ENCODE measurements around the gene SPIN1. TPM values are rescaled to one million over a fixed set of nuclear protein-coding genes. Genes with fewer than 3 reads are reported as not detected.
"Not testable (repeated sequence)": the region's sequence is repeated elsewhere in the genome, so short reads cannot be mapped to it uniquely, and the experiment has no call there.

SPIN1 gene
- polyA plus RNA-seq (2012; ENCODE audit: insufficient read depth, insufficient read length, low read depth) = 33.3 TPM

DNA sequence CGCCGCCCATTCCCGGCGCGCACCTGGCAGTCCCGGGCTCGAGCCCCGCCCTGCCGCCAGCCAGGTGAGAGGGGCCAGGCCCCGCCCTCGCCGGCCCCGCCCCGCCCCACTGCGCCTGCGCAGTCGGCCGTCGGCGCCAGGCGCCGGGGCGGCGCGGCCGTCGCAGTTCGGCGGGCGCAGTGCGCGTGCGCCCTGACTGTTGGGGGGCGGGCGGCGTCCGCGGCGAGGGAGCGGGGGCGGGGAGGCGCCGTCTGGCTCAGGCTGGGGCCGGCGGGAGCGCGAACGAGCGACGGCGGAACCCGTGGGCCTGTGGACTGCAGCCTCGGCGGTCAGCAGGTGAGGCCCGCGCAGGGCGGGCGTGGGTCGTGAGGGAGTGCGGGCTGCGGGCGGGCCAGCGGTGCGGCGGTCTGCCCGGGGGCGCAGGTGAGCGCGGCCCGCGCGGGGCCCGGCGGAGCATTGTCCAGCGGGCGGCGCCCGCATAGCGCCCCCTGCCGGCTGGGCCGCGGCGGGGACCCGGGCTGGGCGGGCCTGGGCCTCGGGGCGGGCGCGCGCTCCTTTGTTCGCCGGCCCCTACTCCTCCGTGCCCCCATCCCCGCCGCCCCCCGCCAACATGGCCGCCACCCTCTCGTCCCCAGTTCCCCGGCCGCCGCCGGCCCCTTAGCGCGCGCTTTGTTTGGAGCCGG is at the start of gene SPIN1:
Gene SPIN1 (plus strand): TSS at position 242 of the 683 bp plus-strand sequence. CDS start 38,096 bp downstream, outside the sequence.
- TF ChIP-seq, protein P1, sequence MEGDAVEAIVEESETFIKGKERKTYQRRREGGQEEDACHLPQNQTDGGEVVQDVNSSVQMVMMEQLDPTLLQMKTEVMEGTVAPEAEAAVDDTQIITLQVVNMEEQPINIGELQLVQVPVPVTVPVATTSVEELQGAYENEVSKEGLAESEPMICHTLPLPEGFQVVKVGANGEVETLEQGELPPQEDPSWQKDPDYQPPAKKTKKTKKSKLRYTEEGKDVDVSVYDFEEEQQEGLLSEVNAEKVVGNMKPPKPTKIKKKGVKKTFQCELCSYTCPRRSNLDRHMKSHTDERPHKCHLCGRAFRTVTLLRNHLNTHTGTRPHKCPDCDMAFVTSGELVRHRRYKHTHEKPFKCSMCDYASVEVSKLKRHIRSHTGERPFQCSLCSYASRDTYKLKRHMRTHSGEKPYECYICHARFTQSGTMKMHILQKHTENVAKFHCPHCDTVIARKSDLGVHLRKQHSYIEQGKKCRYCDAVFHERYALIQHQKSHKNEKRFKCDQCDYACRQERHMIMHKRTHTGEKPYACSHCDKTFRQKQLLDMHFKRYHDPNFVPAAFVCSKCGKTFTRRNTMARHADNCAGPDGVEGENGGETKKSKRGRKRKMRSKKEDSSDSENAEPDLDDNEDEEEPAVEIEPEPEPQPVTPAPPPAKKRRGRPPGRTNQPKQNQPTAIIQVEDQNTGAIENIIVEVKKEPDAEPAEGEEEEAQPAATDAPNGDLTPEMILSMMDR (IDR thresholded peaks at IDR 0.05; ENCODE audit: low read depth, low read length) = no peak; the same call in 1 of the 2 replicates
- peak; percentile 86 for DNase-seq
- no peaks in the 10 kb centered on the region for H3K4me1 ChIP-seq

DNA sequence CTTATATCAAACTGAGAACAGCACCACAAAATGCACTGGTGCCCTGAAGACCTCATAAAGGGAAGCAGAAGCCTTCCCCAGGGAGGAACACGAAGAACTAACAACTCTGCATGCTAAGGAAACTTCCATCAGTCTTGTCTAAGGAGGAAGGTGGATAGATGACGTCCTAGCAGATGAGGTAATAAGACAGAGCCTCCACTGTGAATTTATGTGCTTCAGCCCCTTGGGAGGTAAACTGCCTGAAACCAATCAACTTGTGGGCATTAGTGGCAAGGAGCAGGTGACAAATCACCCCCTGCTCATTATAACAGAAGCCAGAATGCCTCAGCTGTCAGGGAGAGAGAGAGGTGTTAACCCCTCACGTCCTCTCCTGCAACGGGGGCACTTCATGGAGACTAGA is 48.9 kb upstream of the SPIN1 start:
- Histone ChIP-seq H3K27me3 (no peaks in the 10 kb centered on the region), H3K36me3 (no peaks in the 10 kb centered on the region), H3K9me3 (no peaks in the 10 kb centered on the region), H3K4me3 (ENCODE audit: low read depth, low read length) (no peak overlapping the region), H3K4me1 (no peaks in the 10 kb centered on the region)
- TF ChIP-seq, protein P1 (IDR thresholded peaks at IDR 0.05; ENCODE audit: low read depth, low read length) = no peak
- DNase-seq = no peak

More for the DNA sequence above, at the start of gene SPIN1:
- no peaks in the 10 kb centered on the region for H3K9me3 ChIP-seq
- H3K4me3 ChIP-seq (ENCODE audit: low read depth, low read length) = peak within 1 kb of the TSS; percentile 77
- H3K36me3 ChIP-seq = no peaks in the 10 kb centered on the region
- H3K27me3 ChIP-seq = no peaks in the 10 kb centered on the region

DNA sequence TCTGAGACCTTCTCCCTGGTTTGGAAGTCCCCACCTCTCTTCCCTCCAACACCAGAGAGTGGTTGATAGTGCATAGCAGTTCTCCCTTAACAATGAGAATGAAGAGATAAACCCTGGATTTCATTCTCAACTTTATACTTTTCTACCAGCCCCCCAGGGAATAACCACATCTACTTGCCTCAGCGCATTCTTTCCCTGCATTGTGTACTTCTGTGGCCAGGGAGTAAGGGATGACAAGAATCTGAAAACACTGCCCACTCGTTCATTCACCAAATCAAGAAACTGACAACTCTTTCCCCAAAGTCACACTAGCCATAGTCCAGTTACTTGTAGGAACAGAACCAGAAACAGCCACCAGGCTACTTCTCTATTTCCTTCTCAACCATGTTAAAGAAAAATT is 46.0 kb upstream of the SPIN1 start:
- Histone ChIP-seq H3K9me3 (no peaks in the 10 kb centered on the region), H3K4me3 (ENCODE audit: low read depth, low read length) (no peak overlapping the region), H3K36me3 (no peaks in the 10 kb centered on the region), H3K4me1 (no peaks in the 10 kb centered on the region), H3K27me3 (no peaks in the 10 kb centered on the region)
- TF ChIP-seq, protein P1 (IDR thresholded peaks at IDR 0.05; ENCODE audit: low read depth, low read length) = no peak
- no peak for DNase-seq

DNA sequence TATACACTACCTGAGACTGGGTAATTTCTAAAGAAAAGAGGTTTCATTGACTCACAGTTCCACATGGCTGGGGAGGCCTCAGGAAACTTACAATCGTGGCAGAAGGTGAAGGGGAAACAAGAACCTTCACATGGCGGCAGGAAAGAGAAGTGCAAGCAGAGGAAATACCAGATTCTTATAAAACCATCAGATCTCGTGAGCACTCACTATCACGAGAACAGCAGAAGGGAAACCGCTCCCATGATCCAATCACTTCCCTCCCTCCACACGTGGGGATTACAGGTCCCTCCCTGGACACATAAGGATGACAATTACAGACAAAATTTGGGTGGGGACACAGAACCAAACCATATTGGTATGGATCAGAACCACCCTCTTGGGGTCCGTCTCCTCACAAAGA is 44.2 kb upstream of the SPIN1 start:
- Histone ChIP-seq H3K36me3 (no peaks in the 10 kb centered on the region), H3K27me3 (no peaks in the 10 kb centered on the region), H3K9me3 (no peaks in the 10 kb centered on the region), H3K4me3 (ENCODE audit: low read depth, low read length) (no peak overlapping the region), H3K4me1 (no peaks in the 10 kb centered on the region)
- TF ChIP-seq, protein P1 (IDR thresholded peaks at IDR 0.05; ENCODE audit: low read depth, low read length) = no peak
- no peak for DNase-seq

DNA sequence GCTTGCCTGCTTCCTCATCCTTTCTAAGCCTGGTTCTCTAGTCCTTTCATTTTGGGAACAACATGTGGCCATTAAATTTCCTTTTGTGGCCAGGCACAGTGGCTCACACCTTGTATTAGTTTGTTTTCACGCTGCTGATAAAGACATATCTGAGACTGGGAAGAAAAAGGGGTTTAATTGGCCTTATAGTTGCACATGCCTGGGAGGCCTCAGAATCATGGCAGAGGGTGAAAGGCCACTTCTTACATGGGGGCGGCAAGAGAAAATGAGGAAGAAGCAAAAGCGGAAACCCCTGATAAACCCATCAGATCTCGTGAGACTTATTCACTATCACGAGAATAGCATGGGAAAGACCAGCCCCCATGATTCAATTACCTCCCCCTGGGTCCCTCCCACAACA is 37.9 kb upstream of the SPIN1 start:
- not testable (repeated sequence) for H3K27me3 ChIP-seq; H3K9me3 ChIP-seq; H3K4me3 ChIP-seq (ENCODE audit: low read depth, low read length); H3K4me1 ChIP-seq; DNase-seq; H3K36me3 ChIP-seq

DNA sequence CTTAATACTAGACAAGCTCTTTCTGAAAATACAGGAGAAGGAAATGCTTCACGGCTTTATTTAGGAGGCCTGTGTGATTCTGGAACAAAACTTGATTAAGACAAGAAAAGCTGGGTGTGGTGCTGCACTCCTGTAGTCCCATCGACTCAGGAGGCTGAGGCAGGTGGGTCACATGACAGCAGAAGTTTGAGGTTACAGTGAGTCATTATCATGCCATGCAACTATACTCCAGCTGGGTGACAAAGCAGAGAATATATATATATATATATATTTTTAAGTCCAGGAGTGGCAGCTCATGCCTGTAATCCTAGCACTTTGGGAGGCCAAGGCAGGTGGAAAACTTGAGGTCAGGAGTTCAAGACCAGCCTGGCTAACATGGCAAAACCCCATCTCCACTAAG is 33.1 kb upstream of the SPIN1 start:
- DNase-seq = no peak
- no peaks in the 10 kb centered on the region for H3K36me3 ChIP-seq
- H3K4me1 ChIP-seq = no peaks in the 10 kb centered on the region
- no peak overlapping the region for H3K4me3 ChIP-seq (ENCODE audit: low read depth, low read length)
- H3K9me3 ChIP-seq = no peaks in the 10 kb centered on the region; the same call in 1 of the 2 replicates
- no peaks in the 10 kb centered on the region for H3K27me3 ChIP-seq
- TF ChIP-seq, protein P1 (IDR thresholded peaks at IDR 0.05; ENCODE audit: low read depth, low read length) = no peak

DNA sequence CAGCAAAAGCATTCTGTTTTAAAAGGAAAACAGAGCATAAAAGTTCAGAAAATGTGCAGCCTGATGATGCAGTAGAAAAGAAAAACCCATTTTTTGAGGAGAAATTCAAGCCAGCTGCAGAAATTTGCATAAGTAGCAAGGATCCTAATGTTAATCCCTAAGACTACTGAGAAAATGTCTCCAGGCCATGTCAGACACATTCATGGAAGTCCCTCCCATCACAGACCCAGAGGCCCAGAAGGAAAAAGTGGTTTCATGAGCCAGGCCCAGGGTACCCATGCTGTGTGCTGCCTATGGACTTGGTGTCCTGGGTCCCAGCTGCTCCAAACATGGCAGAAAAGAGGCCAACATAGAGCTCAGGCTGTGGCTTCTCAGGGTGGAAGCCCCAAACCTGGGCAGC is 31.0 kb upstream of the SPIN1 start:
- DNase-seq; H3K9me3 ChIP-seq; H3K4me1 ChIP-seq; H3K36me3 ChIP-seq; H3K4me3 ChIP-seq (ENCODE audit: low read depth, low read length); H3K27me3 ChIP-seq: not testable (repeated sequence)
